HG02943 (cell line): ENCODE measurements around the gene OTOG.

Experiments
- ATAC-seq: cut with Tn5 transposase; IDR thresholded peaks from one replicate; pipeline ENCODE4 v1.9.1; 2021; ENCODE audit warnings: mild to moderate bottlenecking, low read depth, moderate library complexity; ENCODE audit not compliant: unreplicated experiment

The OTOG gene

GRCh38 chr11:17559341-17560087 lies 12.5 kb downstream of the OTOG start:
- ATAC-seq, result no peak

DNA sequence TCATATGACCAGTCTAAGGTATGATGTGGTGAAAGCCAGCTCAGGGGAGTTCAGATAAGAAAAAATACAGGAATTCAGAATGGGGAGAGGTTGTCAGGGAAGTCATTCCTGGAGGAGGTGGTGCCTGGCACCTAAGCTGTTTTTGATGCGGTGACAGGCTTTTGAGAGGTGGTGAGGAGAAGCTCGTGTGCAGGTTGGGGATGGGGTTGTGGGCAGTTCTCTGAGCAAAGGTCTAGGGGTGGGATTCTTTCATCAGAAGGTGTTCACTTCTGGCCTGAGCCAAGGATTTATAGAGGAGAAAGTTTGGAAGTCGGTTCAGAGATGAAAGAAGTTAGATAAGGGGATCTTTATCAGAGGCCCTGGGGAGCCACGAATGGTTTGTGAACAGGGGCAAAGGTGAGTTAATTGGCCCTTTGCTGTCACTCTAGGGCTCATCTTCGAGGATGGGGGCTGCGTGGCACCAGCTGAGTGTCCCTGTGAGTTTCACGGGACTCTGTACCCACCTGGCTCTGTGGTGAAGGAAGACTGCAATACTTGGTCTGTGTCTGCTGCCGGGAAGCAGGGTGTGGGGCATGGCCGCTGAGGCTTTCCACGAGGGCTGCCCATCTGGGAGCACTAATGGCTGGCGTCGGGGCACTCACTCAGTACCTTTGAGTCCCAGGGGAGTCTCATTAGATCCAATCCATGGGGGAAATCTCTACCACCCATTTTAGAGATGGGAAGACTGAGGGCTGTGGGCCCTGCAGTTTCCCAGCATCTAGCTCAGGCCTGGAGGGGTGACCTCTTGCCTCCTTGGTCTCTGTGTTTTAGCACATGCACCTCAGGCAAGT lies 13.4 kb downstream of the OTOG start:
- ATAC-seq, result no peak

GRCh38 chr11:17561111-17561415 lies 14.0 kb downstream of the OTOG start:
- ATAC-seq, result no peak

DNA sequence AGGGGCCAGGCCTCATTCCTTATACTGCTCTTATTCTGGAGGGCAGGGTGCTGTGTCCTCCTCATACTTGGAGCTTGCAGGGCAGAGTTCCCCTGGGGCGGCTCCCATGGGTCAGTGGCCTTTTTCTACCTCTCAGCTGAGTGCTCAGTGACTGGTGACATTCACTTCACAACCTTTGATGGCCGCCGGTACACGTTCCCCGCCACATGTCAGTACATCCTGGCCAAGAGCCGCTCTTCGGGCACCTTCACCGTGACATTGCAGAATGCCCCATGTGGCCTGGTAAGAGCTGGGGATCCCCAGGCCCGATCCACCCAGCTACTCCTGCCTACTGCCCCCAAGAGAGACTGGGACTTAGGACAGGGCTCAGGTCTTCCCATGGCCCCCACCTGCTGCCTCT lies 14.5 kb downstream of the OTOG start:
- no peak for ATAC-seq

DNA sequence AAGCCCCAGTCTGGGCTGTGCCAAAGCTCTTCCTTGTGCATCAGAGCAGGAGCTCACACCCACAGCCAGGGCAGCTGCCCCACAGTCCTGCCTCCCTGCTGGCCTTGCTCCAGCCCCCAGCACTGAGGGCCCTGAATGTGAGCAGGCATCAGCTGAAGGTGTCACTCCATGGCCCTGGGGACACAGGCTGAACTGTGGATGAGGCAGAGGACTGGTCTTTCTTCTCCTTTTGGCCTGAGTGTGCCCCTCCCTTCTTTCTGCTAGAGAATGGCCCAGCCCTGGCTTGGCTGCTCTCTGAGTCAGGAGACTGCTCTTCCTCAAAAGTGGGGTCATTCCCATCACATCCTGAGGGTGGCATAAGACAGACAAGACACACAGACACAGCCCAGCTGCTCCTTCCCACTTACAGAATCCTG lies 16.2 kb downstream of the OTOG start:
- no peak for ATAC-seq

- no peak for ATAC-seq
These were observed 17.1 kb downstream of the OTOG start for GRCh38 chr11:17563961-17564686.

DNA sequence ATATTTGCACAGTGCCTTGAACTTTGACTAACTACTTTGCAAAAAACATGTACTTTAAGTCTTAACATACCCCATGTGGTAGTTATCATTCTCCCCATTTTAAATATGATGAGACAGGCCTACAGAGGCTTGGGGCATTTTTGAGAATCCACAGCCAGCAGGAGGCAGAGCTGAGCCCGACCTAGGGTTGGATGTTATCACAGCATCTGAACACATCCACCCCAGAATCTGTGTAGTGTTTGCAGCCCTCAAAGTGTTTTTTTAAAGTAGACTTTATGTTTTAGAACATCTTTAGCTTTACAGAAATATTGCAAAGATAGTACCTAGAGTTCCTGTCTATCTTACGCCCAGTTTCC lies 17.6 kb downstream of the OTOG start:
- no peak for ATAC-seq

GRCh38 chr11:17568944-17569343 lies 21.9 kb downstream of the OTOG start:
- ATAC-seq, result no peak

DNA sequence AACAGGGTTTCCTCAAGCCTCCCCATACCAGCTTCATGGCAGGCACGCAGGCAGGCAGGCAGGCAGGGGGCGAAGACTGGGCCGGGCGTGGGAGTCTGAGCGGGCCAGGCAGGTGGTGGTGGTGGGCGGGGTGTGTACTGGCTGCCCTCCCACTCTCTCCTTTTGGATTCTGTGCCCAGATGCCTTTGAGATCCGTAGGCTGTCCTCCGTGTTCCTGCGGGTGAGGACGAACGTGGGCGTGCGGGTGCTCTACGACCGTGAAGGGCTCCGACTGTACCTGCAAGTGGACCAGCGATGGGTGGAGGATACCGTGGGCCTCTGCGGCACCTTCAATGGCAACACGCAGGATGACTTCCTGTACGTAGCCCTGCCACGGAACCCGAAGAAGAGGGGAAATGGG lies 23.0 kb downstream of the OTOG start:
- ATAC-seq, result no peak

DNA sequence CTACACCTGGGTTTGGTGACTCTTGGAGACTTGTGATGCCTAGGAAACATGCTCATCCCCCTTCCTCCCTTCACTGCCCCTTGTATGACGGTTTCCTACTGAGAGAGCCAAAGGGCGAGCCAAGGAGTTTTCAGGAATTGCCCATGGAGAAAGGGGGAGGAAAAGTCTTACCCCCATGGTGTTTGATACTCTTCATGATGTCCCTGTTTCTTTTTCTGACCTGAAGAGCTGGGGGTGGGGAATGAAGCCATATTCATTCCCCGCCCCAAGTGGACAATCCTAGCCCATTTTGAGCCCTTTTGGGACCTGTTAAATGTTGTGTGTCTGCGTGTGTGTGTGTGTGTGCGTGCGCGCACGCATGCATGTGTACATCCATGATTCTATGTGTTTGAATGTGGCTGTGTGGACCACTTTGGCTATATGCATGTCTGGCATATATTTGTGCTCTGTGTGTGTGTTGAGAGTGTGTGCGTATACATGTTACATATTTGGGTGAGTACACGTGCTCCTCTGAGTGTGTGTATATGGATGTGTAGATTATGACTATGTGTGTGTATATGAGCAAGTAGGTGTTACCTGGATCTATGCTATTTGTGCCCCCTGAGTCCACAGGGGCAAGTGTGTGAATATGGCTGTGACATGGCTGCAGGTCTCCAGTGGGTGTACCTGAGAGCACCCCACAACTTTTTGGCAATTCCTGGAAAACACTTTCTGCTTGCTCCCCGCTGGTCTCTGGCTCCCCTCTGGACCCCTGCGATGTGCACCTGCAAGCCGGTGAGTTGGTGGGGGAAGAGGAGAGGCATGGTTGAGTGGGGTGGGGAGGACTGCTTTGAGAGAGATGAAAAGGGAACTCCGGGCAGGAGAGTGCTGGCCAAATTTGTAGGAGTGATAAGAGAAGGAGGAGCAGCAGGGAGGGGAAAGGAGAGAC lies 24.6 kb downstream of the OTOG start:
- no peak for ATAC-seq

- no peak for ATAC-seq
These were observed 25.3 kb downstream of the OTOG start for GRCh38 chr11:17572359-17572690.

DNA sequence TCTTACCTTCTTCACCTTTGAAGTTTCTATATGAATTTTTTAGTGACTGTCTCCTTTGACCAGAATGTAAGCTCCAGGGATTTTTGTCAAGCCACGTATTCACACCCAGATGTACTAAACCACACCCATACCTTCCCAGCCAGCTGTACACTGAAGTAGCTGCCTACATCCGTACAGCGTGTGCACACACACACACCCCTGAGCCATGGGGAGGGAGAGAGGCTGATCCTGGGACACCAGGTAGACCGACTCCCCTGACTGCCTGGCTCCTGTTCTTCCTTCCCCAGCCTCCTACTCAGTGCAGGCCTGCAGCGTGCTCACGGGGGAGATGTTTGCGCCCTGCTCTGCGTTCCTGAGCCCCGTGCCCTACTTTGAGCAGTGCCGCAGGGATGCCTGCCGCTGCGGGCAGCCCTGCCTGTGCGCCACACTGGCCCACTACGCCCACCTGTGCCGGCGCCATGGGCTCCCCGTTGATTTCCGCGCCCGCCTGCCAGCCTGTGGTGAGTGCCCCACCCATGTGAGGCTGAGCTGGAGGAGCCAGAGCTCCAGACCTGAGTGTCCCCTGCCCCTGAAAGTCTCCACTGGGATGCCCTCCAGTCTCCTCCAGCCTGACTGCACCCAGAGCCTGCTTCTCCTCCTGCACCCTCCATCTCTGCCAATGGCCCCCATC lies 25.9 kb downstream of the OTOG start:
- no peak for ATAC-seq

DNA sequence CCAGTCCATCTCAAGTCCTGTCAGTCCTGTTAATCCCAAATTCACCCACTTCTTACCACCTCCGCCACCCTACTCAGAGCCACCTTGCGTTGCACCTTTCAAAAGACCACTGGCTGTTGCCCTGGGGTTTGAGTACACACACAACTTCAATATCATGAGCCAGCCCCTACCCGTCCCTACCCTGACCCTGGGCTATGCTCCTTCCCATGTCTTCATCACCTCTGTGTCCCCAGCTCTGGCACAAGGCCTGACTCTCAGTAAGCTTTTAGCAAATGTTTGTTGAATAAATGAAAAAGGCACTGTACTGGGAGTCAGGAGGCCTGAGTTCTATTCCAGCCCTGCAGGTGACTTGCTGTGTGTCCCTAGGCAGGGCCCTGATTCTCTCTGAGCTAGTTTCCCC lies 26.5 kb downstream of the OTOG start:
- ATAC-seq, result no peak

GRCh38 chr11:17574141-17575091 lies 27.4 kb downstream of the OTOG start:
- no peak for ATAC-seq

DNA sequence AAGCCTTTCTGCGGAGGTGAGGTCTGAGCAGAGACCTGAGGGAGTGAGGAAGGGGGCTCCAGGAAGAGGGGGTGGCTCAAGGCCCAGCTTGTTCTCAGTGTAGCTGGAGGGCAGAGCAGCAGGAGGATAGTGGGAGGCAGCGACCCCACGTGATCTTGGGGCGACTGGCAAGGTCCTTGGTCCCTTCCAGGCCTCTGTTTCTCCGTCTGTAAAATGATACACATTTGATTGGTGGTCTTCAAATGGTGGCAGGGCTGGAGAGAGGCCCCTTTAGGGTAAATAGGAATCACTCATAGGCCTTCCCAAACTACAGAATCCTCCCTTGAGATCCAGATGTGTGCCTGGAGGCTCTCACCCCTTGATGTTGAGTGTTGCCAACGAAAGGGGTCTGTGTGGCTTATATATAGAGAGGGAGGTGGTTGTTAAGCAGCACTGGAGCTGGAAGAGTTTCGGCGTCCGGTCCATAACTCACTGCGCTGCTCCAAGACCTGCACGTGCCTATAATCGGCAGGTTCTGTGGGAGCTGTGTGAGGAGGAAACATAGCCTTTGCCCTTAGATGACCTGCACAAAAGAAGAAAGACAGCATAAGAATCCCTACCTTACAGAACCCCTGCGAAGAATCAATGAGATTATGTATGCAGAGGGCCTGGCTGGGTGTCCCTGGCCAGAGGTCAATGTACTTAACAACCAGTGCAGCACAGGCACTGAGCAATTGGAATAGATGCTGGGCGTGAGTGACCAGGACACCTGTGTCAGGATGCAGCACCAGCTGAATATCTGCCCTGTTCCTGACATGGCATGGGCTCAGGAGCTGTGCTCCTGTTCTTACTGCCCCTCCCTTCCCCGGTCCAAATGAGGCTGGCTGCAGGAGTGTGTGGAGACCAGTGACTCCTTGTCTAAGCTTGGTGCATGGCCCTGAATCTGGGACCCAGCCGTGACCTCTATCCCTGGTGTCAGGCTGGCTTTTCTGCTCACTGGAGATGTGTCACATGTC lies 28.7 kb downstream of the OTOG start:
- ATAC-seq, result no peak

GRCh38 chr11:17578296-17578695 lies 31.2 kb downstream of the OTOG start:
- no peak for ATAC-seq

DNA sequence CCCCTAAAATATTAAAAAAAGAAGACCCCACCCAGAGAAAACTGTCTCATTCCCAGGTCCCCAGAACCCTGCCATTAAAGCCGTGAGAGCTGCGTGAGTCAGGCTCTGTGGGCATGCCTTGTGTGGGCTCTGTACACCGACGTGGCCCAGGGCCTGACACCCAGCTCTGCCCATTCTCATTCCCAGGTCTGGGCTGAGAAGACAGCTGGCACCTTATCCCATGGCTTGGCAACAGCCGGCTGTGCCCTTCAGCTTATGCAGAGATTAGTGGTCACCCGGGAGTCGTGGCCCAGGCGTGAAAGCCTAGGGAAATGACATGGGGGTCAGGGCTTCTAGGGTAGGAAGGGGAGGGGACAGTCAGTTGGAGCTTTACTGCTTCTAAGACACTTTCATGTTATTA lies 31.9 kb downstream of the OTOG start:
- ATAC-seq, result no peak

- ATAC-seq, result no peak
These were observed 32.4 kb downstream of the OTOG start for GRCh38 chr11:17579451-17579850.
